GM12872 (cell line): ENCODE measurements around the gene MAML2.

Experiments used
- TF ChIP-seq, protein P1 (sequence below): IDR thresholded peaks from 3 replicates; pipeline ENCODE4 v1.5.1; 2011; ENCODE audit warnings: low read depth, mild to moderate bottlenecking, low read length, moderate library complexity; ENCODE audit not compliant: insufficient read depth

Gene MAML2

DNA sequence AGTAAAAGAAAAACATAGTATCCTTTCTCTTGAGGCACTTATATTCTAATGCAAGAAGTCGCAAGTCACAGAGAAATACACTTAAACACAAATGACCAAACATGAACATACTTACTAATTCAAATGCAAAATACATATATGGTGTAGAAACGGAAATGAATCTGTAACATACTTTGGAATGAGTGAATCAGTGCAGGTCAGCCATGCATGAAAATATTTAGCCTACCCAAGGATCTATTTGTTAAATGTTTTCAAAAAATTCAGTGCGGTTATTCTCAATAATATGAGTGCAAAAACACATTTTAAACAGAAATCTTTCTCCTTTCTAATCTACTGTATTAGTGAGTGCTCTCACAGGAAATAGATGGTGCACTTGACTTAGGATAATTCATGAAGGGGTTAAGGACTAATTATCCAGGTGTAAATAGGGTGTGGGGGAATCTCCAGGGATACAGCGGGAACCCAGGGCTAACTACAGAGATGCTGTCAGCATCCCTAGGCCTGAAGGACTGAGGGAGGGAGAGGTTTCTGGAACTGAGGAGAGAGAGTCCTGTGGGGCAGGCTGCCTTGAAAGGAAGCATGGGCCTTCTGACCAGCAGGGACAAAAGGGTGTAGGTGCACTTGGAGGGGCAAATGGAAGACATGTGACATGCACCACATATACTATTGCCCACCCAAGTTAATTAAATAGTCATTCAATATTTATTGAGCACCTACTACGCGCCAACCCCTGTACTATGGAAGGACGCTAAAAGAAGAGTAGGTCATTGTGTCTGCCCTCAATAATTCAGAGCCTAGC is 139.2 kb downstream of the MAML2 start:
- TF ChIP-seq, protein P1, sequence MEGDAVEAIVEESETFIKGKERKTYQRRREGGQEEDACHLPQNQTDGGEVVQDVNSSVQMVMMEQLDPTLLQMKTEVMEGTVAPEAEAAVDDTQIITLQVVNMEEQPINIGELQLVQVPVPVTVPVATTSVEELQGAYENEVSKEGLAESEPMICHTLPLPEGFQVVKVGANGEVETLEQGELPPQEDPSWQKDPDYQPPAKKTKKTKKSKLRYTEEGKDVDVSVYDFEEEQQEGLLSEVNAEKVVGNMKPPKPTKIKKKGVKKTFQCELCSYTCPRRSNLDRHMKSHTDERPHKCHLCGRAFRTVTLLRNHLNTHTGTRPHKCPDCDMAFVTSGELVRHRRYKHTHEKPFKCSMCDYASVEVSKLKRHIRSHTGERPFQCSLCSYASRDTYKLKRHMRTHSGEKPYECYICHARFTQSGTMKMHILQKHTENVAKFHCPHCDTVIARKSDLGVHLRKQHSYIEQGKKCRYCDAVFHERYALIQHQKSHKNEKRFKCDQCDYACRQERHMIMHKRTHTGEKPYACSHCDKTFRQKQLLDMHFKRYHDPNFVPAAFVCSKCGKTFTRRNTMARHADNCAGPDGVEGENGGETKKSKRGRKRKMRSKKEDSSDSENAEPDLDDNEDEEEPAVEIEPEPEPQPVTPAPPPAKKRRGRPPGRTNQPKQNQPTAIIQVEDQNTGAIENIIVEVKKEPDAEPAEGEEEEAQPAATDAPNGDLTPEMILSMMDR = no peak

DNA sequence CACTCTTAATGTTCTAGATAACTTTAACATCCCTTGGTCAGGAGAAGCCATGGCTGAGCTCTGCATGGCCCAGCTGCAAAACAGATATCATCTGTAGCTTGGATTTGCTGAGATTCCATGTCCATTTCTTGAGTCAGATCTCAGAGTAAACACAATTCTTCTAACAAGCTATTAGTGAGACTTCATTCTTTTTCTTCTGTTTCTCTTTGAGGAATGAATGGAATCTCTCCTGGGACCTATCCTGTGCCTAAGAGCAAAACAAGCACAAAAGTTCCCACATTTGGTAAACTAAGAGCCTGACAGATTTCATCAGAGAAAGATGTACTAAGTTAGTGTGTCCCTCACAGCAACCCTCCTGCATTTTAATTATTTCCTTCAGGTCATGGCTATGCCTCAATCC is 142.8 kb downstream of the MAML2 start:
- TF ChIP-seq, protein P1 = no peak

DNA sequence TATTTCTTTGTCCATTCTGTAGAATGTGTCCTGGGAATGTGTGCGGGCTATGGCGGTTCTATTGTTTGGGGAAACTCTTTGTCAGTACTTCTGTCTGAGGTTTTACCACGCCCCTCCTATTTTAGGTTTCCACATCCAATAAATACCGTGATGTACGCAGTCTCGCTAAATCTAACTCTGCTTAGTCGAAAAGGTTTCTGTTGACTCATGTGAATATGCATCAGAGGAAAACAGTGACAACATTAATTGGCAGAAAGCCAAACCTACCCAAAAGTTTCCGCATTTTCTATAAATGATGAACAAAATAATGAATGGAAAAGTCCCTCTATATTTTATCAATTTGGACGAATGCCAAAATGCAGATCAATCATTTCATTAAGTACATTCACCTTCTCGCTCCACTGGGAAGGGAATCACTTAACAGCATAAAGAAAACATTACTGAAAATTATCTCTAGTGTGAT is 143.4 kb downstream of the MAML2 start:
- TF ChIP-seq, protein P1 = no peak

DNA sequence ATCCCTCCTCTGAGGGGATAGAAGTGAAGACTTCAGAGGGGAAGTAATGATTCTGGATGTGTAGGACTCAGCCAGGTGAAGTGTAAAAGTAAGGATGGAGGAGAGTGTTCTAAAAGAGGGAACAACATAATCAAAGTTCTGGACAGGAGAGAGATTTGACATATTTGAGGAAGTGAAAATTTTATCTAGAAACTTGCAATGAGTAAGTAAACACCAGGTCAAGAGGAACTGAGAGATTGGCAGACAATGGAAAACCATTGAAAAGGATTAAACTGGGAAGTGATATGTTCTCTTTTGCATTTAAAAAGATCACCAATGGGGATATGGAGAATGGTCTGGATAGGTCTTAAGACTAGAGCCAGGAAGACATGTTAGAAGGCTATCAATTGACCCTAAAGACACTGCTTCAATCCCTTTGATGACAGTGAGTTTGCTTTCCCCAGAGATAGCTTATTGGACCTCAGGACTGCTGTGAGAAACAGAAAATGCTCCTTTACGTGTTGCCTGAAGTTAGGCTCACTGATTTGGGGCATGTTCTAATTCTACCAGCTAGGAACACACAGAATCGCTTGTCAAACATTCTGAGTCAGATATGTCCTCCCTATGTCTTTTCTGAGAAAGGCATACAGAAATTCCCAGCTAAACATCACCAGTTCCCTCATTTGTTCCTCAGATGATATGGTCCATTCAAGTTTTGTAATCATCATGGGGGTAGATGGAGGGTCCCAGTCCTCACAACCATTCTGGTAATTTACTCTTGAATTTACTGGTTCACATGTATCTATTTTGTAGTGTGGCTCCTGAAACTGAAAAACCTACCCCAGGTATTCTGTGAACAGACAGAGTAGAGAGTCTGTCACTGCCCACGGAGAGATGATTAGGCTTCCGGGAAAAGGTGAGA is 144.9 kb downstream of the MAML2 start:
- TF ChIP-seq, protein P1 = no peak

DNA sequence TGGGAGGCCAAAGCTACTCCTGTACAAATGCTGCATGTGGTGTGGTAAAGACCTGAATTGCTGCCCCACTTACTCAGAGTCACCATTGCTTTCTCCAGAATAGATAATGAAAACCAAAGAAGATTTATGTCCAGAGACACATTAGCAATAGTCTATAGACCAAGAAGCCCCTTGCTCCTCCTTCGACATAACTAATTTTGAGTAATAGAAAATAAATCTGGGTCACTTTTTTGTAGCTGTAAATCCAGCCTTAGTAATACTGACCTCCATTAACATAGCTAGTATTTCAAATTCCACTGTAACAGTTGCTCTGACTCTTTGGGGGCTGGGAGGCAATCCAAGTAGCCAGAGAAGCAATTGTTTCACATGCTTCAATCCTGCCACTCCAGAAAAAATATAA is 145.9 kb downstream of the MAML2 start:
- TF ChIP-seq, protein P1 = no peak

DNA sequence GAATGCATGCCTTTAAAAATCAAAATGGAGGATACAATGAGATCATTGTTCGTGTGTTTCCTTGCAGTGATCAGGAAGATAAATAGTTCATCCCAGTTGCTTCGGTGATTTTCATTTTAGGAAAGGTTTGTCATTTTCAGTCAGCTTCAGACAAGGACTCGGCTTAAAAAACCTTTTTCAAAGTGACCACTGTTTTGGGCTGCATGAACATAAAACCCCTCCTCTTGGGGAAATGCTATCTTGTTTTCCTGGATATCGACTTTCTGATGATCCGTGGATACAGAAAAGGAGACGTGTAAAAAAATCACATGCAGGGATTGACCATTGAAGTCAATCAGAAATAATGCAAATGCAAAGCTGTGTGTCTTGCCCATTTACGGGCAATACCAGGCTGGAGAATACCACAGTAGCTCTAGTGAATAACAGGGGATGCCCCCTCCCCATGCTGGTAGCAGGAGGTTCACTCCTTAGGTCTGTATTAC is 146.8 kb downstream of the MAML2 start:
- TF ChIP-seq, protein P1 = no peak

DNA sequence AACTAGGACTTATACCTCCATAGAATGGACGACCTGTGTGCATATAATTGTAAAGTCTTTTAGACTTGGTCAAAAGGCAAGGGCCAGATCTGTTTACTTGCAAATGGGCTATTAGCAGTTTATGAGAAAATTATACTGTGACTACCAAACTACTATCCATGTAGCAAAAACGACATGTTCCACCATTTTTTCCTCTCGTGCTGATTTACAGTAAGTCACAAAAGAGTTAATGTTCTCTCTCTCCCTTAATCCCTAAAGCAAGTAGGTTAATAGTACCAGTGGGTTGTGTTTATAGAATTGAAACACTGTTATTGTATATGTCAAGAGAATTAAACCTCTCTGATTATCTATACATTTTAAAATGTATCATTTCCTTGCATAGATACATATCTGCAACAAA is 147.3 kb downstream of the MAML2 start:
- TF ChIP-seq, protein P1 = no peak
